GM12872 (cell line): ENCODE data around the gene INS.

ENCODE experiments used
- CTCF ChIP-seq: IDR thresholded peaks from 3 replicates; pipeline ENCODE4 v1.5.1; 2011; ENCODE audit warnings: low read depth, mild to moderate bottlenecking, low read length, moderate library complexity; ENCODE audit not compliant: insufficient read depth

Gene INS

GRCh38 chr11:2196970-2197770 is 36.2 kb upstream of the INS start:
- peak; percentile 81 for TF ChIP-seq CTCF

- no peak for TF ChIP-seq CTCF
Measured at GRCh38 chr11:2195756-2196088, 34.7 kb upstream of the INS start.

GRCh38 chr11:2194877-2195755 is 34.1 kb upstream of the INS start:
- peak; percentile 91 for TF ChIP-seq CTCF

GRCh38 chr11:2193099-2193887 is 32.3 kb upstream of the INS start:
- TF ChIP-seq CTCF = no peak

GRCh38 chr11:2192435-2192834 is 31.4 kb upstream of the INS start:
- no peak for TF ChIP-seq CTCF

GRCh38 chr11:2191883-2192282 is 30.9 kb upstream of the INS start:
- TF ChIP-seq CTCF = no peak
